MM.1S (cell line): ENCODE results near the gene RASSF7.

Source experiments
- DNase-seq: peaks from one replicate; pipeline ENCODE4 v3.0.0-alpha.2; 2015
- H2AFZ ChIP-seq: fragments of 300-600 bp; sonication (generic); 2 replicates; pipeline ENCODE4 v1.6.0; 2016; ENCODE audit warnings: antibody characterized with exemption, low read length
- H3F3A ChIP-seq: fragments of 300-600 bp; sonication (generic); 2 replicates; pipeline ENCODE4 v1.6.1; 2016; ENCODE audit warnings: mild to moderate bottlenecking, antibody characterized with exemption, low read length, moderate library complexity, mixed read lengths; ENCODE audit not compliant: insufficient read depth
- H3K27ac ChIP-seq: fragments of 300-600 bp; sonication (generic); 2 replicates; pipeline ENCODE4 v1.5.1; 2016; ENCODE audit warnings: mild to moderate bottlenecking, low read length
- H3K27me3 ChIP-seq: fragments of 300-600 bp; sonication (generic); replicated peaks from 2 replicates; pipeline ENCODE4 v1.6.0; 2016; ENCODE audit warnings: low read length; ENCODE audit not compliant: insufficient read depth
- H3K36me3 ChIP-seq: fragments of 300-600 bp; sonication (generic); replicated peaks from 2 replicates; pipeline ENCODE4 v1.6.1; 2016; ENCODE audit warnings: mild to moderate bottlenecking, low read length, mixed read lengths; ENCODE audit not compliant: insufficient read depth
- H3K4me1 ChIP-seq: fragments of 300-600 bp; sonication (generic); 2 replicates; pipeline ENCODE4 v1.6.1; 2016; ENCODE audit warnings: low read length, mixed read lengths
- H3K4me2 ChIP-seq: fragments of 300-600 bp; sonication (generic); 2 replicates; pipeline ENCODE4 v1.6.0; 2016; ENCODE audit warnings: low read depth, low read length
- H3K4me3 ChIP-seq: fragments of 300-600 bp; sonication (generic); 2 replicates; pipeline ENCODE4 v1.5.1; 2016; ENCODE audit warnings: low read length, mixed read lengths
- H3K79me2 ChIP-seq: fragments of 300-600 bp; sonication (generic); 2 replicates; pipeline ENCODE4 v1.6.1; 2016; ENCODE audit warnings: mixed run types, low read length, mixed read lengths
- H3K9ac ChIP-seq: fragments of 300-600 bp; sonication (generic); 2 replicates; pipeline ENCODE4 v1.6.1; 2016; ENCODE audit warnings: low read length, mixed read lengths
- H3K9me2 ChIP-seq: fragments of 300-600 bp; sonication (generic); replicated peaks from 2 replicates; pipeline ENCODE4 v1.6.1; 2016; ENCODE audit warnings: mild to moderate bottlenecking, low read length, mixed read lengths; ENCODE audit not compliant: insufficient read depth
- H3K9me3 ChIP-seq: fragments of 300-600 bp; sonication (generic); replicated peaks from 2 replicates; pipeline ENCODE4 v1.6.1; 2016; ENCODE audit warnings: mild to moderate bottlenecking, low read length, mixed read lengths; ENCODE audit not compliant: insufficient read depth
- H4K20me1 ChIP-seq: fragments of 300-600 bp; sonication (generic); 2 replicates; pipeline ENCODE4 v1.6.1; 2016; ENCODE audit warnings: mild to moderate bottlenecking, low read length, moderate library complexity, mixed read lengths; ENCODE audit not compliant: insufficient read depth
- EZH2 ChIP-seq: fragments of 300-600 bp; sonication (generic); optimal IDR thresholded peaks from 2 replicates; pipeline ENCODE3; 2017; ENCODE audit warnings: low read depth, mild to moderate bottlenecking, antibody characterized with exemption, low read length, mixed read lengths
- EZH2phosphoT487 ChIP-seq: fragments of 300-600 bp; sonication (generic); IDR thresholded peaks from 2 replicates; pipeline ENCODE4 v1.6.1; 2018; ENCODE audit warnings: antibody characterized with exemption, low read length
- TF ChIP-seq, protein P1 (sequence below): fragments of 300-600 bp; sonication (generic); IDR thresholded peaks from 2 replicates; pipeline ENCODE4 v1.5.1; 2016; ENCODE audit warnings: antibody characterized with exemption, low read length, mixed read lengths

The RASSF7 gene

DNA sequence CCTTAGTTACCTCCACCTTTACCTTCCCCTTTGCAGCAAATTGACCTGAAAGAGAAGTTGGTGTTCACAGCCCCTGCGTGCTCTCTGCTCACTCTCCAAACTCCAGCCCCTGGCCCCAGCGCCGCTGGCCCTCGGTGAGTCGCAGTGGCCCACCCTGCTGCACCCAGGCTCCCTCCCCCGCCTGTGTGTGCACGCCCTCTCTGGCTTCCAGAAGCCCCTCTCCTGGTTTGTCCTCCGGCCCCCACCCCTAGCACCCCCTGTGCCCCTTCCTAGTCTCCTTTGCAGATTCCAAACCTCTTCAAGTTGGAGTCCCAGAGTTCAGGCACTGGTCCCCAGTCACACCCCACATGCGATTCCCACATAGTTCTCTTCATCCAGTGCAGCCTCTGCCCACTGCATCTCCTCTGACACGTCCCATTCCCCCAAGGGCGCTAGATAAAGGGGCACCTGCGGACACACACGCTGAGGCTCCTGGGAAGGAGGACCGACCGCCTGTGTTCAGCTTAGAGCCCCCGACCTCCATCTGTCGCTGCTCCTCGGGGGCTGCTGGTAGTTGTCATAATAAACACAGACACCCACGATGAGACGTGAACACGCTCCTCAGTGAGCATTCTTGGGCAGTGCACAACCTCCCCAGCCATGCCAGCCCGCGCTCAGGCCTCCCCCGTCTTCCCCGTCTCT is 14.0 kb downstream of the RASSF7 start:
- Histone ChIP-seq H4K20me1 (peaks cover 27% of the 10 kb centered on the region), H3K4me2 (peak overlapping the region; percentile 100), H3K27ac (no peak overlapping the region), H3K4me1 (peaks cover 16% of the 10 kb centered on the region), H3K36me3 (no peaks in the 10 kb centered on the region), H3K9me3 (no peaks in the 10 kb centered on the region), H3K9me2 (no peaks in the 10 kb centered on the region), H3F3A (no peaks in the 10 kb centered on the region), H3K79me2 (peaks cover 32% of the 10 kb centered on the region), H3K4me3 (peak overlapping the region; percentile 78), H3K27me3 (peaks cover 9% of the 10 kb centered on the region; the same call in 1 of the 2 replicates), H3K9ac (peak overlapping the region; percentile 55; the same call in 1 of the 2 replicates), H2AFZ (peak overlapping the region; percentile 97; the same call in 1 of the 2 replicates)
- TF ChIP-seq EZH2phosphoT487 (no peak), EZH2 (no peak)
- TF ChIP-seq, protein P1, sequence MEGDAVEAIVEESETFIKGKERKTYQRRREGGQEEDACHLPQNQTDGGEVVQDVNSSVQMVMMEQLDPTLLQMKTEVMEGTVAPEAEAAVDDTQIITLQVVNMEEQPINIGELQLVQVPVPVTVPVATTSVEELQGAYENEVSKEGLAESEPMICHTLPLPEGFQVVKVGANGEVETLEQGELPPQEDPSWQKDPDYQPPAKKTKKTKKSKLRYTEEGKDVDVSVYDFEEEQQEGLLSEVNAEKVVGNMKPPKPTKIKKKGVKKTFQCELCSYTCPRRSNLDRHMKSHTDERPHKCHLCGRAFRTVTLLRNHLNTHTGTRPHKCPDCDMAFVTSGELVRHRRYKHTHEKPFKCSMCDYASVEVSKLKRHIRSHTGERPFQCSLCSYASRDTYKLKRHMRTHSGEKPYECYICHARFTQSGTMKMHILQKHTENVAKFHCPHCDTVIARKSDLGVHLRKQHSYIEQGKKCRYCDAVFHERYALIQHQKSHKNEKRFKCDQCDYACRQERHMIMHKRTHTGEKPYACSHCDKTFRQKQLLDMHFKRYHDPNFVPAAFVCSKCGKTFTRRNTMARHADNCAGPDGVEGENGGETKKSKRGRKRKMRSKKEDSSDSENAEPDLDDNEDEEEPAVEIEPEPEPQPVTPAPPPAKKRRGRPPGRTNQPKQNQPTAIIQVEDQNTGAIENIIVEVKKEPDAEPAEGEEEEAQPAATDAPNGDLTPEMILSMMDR, result no peak
- no peak for DNase-seq

DNA sequence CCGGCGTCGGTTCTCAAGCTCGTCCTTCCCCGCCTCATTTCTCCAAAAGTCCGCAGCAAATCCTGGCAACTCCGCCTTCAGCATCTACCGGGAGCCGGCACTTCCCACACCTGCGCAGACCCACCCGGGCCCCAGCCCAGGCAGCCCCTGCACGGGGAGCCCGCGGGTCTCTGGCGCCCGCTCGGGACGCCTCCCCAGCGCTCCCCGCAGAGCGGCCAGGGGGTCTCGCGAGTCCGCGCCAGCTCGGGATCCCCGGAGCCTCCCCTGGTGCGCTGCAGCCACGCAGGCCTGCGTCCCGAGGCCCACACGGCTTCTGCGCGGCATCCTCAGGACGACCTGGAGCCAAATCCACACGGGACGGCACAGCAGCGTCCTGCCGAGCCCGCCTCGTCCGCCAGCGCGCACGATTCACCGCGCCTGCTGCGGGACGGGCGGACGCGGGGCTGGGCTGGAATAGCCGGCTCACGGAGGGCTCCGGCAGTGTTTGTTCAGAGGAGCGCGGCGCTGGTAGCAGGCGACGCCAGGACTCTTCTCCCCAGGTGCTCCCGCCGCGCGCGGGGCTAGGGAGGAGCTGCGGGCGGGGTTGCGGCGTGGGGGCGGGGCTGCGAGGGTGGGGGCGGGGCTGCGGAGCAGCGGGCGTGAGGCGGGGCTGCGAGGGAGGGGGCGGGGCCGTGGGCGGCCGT is 14.7 kb downstream of the RASSF7 start:
- H3K9me3 ChIP-seq, result no peaks in the 10 kb centered on the region
- H3K9me2 ChIP-seq, result no peaks in the 10 kb centered on the region
- 0 out of 2 replicates have a peak, but pooled peaks cover 8% of the 10 kb centered on the region for H3K27me3 ChIP-seq
- peaks cover 34% of the 10 kb centered on the region for H4K20me1 ChIP-seq
- peaks cover 38% of the 10 kb centered on the region for H3K79me2 ChIP-seq
- H3K36me3 ChIP-seq, result no peaks in the 10 kb centered on the region
- peak overlapping the region; percentile 97 for H2AFZ ChIP-seq
- DNase-seq, result no peak
- H3K4me3 ChIP-seq, result peak overlapping the region; percentile 78
- H3K4me1 ChIP-seq, result peaks cover 16% of the 10 kb centered on the region
- peak overlapping the region; percentile 55; the same call in 1 of the 2 replicates for H3K9ac ChIP-seq
- peak overlapping the region; percentile 100 for H3K4me2 ChIP-seq
- TF ChIP-seq EZH2, result no peak
- TF ChIP-seq, protein P1, result no peak
- no peak for TF ChIP-seq EZH2phosphoT487
- no peaks in the 10 kb centered on the region for H3F3A ChIP-seq
- no peak overlapping the region for H3K27ac ChIP-seq

DNA sequence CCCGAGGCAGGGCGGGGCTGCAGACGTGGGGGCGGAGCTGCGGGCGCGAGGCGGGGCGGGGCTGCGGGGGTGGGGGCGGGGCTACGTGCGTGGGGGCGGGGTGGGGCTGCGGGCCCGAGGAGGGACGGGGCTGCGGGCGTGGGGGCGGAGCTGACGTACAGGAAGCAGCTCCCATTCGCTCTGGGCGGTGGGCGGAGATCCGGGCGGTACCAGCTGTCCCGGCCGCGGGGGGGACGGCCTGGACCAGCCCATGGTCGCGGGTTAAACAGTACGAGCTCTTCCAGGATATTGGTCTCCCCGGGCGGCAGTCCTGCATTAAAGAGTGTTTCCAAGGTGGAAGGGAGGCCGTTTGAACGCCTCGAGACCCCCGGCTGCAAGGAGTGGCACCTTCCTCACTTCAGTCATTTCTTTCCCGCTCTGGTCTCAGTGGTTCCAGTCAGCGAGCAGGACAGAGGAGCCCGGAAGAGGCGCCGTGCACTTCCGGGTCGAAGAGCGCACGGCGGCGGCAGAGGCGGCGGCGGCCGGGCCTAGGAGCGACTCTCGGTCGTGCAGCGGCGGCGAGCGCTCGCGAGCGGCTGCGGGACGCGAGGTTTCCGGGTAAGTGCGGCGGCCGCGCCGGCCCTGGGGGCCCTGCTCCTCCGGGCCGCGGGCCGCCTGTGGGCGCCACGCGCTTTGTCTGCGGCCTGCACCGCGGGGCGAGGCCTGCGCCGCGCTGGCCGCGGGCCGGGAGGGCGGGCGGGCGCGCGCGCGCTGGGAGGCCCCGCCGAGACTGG is 15.4 kb downstream of the RASSF7 start, which contains the start of gene PHRF1:
PHRF1 (plus strand) TSS at position 475 of the 773 bp plus-strand sequence. CDS start 5,043 bp downstream, outside the sequence.
- Histone ChIP-seq H3K9ac (peak within 1 kb of the TSS; percentile 100), H3K27ac (peak within 1 kb of the TSS; percentile 91), H3K9me2 (no peaks in the 10 kb centered on the region), H4K20me1 (peaks cover 38% of the 10 kb centered on the region), H3K4me2 (peak within 1 kb of the TSS; percentile 100), H3K36me3 (no peaks in the 10 kb centered on the region), H3K4me1 (peaks cover 16% of the 10 kb centered on the region), H2AFZ (peak within 1 kb of the TSS; percentile 97), H3K9me3 (no peaks in the 10 kb centered on the region), H3K27me3 (0 out of 2 replicates have a peak, but pooled peaks cover 8% of the 10 kb centered on the region), H3K4me3 (peak within 1 kb of the TSS; percentile 92), H3F3A (no peaks in the 10 kb centered on the region), H3K79me2 (peaks cover 46% of the 10 kb centered on the region)
- DNase-seq, result peak; percentile 94
- TF ChIP-seq, protein P1, result no peak
- no peak for TF ChIP-seq EZH2
- no peak for TF ChIP-seq EZH2phosphoT487
